ENCODE results near the gene CXCR2.
"Not testable (repeated sequence)": the region's sequence is repeated elsewhere in the genome, so short reads cannot be mapped to it uniquely, and the experiment has no call there.

The CXCR2 gene

DNA sequence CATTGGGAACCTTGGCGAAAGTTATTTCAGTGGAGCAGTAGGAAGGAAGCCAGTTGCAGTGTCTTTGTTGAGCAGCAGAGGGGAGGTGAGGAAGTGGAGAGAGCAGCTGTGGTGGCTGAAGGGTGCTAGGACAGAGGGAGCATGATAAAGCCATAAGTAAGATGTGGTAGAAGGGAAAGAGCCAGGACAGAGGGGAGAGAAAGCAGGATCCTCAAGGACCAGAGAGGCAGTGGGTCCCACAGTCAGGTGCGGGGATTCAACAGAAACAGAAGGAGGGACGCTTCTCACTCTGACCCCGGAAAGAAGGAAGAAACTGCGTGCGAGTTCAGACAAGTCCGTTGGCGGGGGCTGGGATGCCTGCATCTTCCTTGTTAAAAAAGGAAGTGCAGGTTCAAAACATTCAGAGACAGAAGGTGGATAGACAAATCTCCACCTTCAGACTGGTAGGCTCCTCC is at the start of gene CXCR2:
Gene CXCR2, plus strand, starts transcription at position 403 of the 455 bp plus-strand sequence. CDS start 8,774 bp downstream, outside the sequence.
- DNase-seq (ENCODE audit: low read depth in 2 of 2): no peak

DNA sequence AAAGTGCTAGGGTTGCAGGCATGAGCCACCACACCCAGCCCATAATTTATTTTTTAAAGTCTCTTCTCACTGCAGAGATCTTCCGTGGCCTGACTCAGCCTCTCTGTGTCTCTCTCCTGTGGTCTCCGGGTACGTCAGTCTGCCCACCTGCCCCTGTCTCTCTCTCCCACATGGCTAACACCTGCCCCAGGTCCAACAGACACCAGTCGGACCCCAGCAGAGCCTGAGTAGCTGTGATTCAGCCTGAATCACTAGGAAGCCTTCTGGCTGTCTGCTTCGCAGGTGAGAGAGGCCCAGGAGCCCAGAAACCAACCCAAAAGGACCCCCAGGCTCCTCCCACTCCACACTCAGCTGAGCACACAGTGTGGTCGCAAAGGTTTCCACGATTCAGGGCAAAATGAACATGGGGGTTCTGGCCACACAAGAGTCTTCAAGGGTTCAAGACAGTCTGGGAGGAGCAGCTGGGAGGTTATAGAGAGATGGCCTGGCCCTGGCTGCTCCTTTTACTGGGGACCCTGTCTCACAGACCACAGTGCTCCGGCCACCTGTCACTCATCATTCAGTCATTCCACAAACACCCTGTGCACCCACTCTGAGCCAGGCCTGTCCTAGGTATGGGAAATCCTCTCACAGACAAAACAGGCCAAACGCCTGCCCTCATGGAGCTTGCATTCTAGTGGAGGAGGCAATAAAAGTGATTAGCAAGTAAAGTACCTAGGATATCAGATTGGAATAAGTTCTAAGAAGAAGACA is 48.2 kb upstream of the CXCR2 start:
- no peak for DNase-seq (ENCODE audit: low read depth in 2 of 2)

DNA sequence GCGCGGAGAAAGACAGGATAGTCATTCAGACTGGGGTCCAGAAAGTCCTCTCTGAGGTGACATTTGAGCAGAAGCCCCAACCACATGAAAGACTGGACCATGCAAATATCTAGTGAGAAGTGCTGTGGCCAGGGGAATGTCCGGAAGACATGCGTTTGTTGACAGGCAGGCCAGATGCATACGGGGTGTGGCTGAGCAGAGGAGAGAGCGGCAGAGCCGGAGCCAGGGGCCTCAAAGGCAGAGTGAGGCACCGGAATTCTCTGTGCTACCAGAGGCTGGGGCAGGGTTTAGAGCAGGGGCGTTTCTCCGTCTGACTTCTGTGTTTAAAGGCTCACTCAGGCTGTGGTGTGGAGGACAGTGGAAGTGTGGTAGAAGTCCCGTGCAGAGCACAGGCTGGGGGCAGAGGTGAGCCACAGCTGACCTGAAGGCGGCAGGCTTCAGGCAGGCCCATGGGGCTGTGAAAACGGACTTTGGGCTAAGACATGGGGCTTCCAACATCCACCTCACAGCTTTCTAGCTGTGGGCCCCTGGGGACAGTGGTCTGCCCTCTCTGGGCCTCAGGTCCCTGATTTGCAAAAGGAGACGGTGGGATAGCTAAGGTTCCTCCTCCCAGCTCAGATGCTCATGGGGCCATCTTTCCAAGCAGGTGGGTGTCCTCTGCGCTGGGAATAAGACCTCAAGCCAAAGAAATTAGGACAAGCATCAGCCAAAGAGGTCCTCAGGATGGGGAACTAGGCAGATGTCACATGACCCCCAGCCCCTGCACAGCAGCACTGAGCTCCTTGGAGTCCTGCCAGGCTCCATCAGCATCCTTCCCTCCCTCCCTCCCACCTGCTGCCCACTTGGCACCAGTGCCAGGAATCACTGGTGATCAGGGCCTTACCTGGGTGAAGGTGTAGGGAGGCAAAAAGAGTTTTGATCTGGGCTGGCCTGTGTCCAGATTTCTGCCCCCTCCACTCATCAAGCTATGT is 45.6 kb upstream of the CXCR2 start:
- no peak for DNase-seq (ENCODE audit: low read depth in 2 of 2)

DNA sequence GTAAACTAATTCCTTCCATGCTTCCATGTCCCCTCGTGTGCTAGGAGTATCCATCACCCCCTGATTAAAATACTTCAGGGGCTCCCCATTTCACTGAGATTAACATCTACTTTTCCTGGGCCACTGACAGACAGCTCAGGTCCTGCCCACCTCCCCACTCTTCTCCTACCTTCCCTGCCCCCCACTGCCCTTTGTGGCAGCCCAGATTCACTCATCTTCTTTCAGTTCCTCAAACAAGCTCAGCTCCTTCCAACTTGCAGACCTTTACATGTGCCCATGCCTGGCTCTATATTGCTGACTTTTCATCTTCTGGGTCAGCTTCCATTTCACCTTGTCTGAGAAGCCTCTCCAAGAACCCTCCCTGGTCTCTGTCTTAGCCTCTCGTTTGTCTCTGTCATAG is 44.8 kb upstream of the CXCR2 start:
- no peak for DNase-seq (ENCODE audit: low read depth in 2 of 2)

DNA sequence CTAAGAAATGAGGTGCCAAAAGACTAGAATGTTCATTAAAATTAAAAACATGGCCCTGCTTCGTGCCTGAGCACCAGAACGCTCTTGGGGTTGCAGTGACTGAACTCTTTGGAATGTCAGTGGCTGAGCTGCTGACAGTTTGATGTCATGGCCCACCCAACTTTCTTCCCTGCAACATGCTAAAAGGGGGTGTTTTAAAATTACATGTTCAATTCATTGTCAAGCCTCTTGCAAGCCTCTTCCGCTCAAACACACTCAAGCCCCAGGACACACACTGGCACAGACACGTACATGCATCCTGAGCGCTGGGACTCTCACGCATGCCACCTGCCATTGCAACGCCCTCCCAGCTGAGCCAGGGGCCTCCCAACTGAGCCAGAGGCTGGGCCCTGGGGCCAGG is 44.1 kb upstream of the CXCR2 start:
- no peak for DNase-seq (ENCODE audit: low read depth in 2 of 2)

DNA sequence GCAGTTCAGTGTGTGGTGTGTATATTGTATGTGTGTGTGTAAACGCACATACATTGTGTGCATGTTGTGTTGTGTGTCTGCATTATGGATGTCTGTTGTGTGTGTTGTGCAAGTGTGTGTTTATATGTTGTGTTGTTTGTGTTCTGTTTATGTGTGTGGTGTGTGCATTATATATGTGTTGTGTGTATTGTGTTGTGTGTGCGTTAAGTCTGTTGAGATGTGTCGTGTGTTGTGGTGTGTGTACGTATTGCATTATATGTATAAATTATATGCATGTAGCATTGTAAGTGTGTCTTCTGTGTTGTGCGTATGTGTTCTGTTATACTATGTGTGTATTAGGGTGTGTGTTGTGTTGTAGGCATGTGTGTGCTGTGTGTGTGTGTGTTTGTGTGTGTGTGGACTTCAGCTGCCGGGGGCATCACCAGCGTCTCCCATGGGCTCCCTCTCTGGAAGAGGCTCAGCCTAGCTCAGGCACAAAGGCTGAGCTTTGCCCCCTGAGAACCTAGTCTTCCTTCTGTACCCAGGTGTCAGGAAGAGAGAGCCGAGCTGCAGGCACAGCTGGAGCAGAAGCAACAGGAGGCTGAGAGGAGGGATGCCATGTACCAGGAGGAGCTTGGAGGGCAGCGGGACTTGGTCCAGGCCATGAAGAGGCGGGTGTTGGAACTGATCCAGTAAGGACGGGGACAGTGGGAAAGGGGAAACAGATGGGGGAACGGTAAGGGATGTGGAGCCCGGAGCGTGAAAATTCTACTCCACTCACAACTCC is 43.1 kb upstream of the CXCR2 start:
- DNase-seq (ENCODE audit: low read depth in 2 of 2): no peak

DNA sequence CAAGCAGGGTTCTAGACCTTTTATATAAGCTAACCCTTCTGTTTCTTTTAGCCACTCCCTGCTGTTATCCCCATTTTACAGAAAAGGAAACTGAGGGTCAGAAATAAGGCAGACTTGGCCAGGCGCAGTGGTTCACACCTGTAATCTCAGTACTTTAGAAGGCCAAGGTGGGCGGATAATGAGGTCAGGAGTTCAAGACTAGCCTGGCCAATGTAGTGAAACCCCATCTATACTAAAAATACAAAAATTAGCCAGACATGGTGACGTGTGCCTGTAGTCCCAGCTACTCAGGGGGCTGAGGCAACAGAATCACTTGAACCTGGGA is 42.5 kb upstream of the CXCR2 start:
- DNase-seq (ENCODE audit: low read depth in 2 of 2): no peak

DNA sequence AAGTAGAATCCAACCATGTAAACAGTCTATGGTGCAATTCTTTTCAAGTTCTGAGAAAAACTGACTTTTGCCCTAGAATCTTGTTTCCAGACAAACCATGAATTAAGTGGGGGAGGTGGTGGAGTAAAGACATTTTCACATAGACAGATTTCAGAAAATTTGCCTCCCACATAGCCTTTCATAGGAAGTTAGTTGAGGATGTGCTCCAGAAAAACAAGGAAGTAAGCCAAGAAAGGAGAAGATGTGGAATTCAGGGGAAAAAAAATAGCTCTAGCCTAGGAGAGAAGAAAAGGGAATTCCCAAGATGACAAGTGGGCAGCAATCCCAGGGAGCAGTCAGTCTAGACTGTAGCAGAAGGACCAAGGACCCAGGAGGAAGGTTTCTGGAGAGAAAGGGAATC is 39.4 kb upstream of the CXCR2 start:
- no peak for DNase-seq (ENCODE audit: low read depth in 2 of 2)

DNA sequence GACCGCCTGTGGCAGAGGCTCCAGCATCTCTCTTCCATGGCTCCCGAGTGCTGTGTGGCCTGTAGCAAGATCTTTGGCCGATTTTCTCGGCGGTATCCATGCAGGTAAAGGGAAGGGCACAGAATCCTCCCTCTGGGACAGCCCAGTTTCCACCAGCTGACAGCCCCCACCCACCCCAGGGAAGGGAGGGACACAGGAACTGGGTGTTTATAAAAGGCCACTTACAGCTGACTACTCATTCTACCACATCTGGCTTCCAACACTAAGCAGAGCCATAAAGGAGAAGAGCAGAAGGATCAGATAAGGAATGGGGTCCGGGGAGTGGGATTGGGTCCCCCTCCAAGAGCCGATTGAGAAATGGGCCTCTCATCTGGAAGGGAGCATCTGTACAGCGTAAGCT is 36.6 kb upstream of the CXCR2 start:
- DNase-seq (ENCODE audit: low read depth in 2 of 2): no peak

DNA sequence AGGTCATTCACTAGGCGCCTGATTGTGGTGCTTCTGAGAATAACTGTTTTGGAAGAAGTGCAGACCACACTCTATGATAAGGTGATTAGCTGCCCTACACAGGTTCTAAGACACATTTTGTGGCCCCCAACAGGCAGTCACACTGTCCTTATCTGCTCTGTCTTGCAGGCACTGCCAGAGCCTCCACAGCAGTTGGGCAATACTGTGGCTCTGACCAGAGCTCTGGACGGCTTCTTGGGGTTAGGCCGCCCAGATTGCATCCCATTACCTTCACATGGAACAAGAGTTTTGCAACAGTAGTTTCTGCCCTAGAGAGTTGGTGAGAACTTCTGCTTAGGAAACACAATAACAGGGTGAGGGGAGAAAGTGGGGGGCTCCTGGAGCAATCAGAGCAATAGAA is 34.1 kb upstream of the CXCR2 start:
- DNase-seq (ENCODE audit: low read depth in 2 of 2): no peak

DNA sequence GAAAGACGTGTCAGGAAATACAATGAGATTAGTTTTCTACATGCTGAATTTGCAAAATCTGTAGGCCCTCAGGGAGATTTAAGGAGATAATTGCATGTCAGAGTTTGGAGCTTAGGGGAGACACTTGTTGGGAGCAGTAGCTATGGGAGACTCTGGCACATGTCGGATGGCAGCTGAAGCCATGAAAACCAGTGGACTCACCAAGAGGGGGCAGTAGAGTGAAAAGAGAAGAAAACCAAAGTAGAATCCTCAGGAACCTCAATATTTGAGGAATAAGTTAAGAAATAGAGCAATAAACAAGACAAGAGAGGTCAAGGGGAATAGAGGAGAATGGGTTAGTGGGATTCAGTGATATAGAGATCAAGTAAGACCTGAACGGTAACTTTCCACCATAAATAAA is 31.9 kb upstream of the CXCR2 start:
- DNase-seq (ENCODE audit: low read depth in 2 of 2): no peak

DNA sequence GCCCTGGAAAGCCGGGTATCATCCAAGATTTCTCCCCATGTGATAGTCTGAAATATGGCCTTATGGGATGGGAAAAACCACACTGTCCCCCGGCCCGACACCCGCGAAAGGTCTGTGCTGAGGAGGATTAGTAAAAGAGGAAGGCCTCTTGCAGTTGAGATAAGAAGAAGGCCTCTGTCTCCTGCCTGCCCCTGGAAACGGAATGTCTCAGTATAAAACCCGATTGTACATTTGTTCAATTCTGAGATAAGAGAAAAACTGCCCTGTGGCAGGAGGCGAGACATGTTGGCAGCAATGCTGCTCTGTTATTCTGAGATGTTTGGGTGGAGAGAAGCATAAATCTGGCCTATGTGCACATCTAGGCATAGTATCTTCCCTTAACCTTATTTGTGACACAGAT is 30.0 kb upstream of the CXCR2 start:
- no peak for DNase-seq (ENCODE audit: low read depth in 2 of 2)

DNA sequence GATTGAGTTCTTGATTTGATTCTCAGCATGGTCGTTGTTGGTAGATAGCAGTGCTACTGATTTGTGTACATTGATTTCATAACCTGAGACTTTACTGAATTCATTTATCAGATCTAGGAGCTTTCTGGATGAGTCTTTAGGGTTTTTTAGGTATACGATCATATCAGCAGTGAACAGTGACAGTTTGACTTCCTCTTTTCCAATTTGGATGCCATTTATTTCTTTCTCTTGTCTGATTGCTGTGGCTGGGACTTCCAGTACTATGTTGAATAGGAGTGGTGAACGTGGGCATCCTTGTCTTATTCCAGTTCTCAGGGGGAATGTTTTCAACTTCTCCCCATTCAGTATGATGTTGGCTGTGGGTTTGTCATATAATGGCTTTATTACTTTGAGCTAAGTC is 27.9 kb upstream of the CXCR2 start:
- no peak for DNase-seq (ENCODE audit: low read depth in 2 of 2)

DNA sequence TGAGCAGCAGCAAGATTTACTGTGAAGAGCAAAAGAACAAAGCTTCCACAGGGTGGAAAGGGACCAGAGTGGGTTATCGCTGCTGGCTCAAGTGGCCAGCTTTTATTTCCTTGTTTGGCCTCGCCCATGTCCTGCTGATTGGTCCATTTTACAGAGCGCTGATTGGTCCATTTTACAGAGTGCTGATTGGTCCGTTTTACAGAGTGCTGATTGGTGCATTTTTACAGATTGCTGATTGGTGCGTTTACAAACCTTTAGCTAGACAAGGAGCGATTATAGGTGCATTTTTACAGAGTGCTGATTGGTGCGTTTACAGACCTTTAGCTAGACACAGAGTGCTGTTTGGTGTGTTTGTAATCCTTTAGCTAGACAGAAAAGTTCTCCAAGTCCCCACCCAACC is 17.0 kb upstream of the CXCR2 start:
- not testable (repeated sequence) for DNase-seq (ENCODE audit: low read depth in 2 of 2)

DNA sequence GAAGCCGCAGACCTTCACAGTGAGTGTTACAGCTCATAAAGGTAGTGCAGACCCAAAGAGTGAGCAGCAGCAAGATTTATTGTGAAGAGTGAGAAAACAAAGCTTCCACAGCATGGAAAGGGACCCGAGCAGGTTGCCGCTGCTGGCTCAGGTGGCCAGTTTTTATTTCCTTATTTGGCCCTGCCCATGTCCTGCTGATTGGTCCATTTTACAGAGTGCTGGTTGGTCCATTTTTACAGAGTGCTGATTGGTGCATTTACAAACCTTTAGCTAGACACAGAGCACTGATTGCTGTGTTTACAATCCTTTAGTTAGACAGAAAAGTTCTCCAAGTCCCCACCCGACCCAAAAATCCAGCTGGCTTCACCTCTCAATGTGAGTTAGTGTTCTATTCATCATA is 4.0 kb upstream of the CXCR2 start:
- DNase-seq (ENCODE audit: low read depth in 2 of 2): not testable (repeated sequence)

DNA sequence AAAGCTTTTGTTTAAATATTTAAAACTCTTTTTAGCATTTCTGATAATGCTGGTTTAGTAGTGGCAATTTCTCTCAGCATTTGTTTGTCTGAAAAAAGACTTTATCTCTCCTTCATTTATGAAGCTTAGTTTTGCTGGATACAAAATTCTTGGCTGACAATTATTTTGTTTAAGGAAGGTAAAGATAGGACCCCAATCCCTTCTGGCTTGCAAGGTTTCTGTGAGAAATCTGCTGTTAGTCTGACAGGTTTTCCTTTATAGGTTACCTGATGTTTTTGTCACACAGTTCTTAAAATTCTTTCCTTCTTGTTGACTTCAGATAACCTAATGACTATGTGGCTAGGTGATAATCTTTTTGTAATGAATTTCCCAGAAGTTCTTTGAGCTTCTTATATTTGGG is 3.5 kb upstream of the CXCR2 start:
- not testable (repeated sequence) for DNase-seq (ENCODE audit: low read depth in 2 of 2)

DNA sequence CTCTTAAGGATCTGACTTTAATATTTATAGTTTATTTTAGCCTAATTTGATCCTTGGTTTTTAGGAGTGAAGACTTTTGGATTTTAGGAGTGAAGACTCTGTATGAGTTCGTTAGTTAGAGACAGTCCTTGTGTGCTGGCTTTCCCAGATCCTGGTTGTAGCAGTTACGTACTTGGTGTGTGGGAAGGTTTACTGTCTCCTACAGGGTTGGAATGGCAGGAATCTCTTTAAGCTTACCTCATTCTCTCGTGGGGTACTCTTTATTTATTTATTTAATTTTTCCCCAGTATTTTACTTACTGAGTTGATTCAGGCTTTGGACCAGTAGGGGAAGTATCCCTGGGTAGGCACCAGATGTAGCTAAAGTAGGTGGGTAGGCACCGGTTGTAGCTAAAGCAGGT is 1.8 kb upstream of the CXCR2 start:
- no peak for DNase-seq (ENCODE audit: low read depth in 2 of 2)

DNA sequence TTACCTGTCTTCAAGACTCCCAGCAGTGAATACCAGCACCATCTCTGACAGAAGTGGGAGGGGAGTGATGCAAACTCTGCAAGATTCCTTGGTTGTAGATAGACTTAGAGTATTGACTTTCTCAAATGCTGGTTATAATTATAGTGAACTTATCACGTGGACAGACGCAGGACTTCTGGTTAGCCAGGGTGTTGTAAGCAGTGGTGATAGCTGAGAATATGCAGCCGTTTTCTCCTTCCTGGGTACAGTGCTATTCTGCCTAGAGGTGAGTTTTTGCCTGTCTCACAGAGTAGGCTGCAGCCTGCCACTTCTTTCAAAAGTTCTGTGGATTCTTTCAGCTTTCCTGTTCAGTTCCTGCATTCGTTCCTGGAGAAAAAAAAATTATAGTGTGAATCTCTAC is 733 bp upstream of the CXCR2 start:
- DNase-seq (ENCODE audit: low read depth in 2 of 2): no peak

DNA sequence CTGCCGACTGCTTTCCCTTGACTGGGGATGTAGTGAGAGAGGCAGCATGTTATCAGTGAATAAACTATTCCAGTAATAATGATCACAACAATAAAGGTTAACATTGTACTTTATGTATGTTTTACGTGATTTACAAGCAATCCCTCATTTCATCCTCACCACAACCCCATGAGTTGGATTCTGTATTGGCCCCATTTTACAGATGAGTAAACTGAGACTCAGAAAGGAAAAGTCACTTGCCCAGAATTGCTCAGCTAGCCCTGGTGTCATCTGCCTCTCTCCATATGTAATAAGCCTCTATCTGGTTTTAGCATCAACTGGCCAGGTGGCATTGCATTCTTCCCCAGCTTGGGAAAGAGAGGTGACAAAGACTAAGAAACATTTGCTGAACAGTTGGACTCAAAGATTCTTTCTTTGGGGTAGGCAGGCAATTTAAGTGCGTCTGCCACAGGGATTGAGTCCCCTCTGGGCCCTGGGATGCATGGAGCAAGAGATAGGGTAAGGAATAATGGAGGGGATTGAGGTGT is 2.2 kb downstream of the CXCR2 start:
- no peak for DNase-seq (ENCODE audit: low read depth in 2 of 2)

DNA sequence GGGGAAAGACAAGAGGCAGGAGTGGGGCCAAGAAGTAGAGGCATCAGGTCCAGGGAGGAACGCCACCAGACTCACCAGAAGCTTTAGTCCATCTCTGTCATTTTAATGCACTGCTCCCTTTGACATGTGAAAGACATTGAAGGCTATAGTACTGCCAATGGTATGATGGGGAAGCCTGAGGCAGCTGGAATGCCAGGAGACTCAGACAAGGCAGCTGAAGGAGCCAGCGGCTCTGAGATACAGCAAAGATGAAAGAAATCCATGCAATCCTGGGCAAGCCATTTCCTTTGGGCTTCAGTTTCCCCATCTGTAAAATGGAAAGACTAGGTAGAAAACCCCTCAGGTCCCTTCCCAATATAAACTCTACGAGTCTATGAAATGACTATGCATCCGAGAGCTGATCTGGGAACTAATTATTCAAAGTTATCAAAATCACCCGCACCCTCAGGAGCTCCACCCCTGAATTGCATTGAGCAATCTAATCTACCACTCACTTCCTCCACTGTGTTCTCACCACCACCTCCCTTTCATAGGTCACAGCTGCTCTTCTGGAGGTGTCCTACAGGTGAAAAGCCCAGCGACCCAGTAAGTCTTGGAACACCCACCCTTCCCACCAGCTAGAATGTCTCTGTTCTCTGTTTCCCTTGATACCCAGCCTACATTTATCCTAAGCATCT is 3.1 kb downstream of the CXCR2 start:
- no peak for DNase-seq (ENCODE audit: low read depth in 2 of 2)

DNA sequence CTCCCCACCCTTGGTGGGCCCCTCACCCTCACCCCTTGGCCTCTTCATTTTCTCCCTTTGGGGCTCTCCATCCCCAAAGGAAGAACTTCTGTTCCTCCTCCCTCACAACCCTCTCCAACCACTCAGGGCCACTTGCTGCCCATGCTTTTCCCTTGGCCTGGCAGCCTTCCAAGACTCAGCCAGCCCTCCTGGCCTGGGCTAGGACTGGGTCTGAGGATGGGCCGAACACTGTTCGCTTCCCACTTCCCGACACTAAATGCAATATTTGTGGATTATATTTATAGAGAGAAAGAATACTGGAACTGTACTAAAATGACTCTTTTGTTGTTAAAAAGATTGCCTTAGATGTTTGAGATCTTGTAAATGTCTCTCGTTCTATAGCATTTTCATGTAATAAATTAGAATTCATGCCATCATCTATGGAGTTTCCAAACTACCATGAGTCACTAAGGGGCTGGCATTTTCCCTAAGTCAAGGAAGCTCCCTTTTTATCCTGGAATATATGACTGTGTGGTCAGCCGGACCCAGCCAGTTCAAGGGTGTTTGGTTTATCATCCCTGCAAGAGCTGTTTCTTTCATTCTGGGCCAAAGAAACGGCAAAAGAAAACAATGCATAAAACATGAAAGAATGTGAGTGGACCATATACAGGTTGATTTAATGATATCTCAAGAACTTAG is 3.8 kb downstream of the CXCR2 start:
- no peak for DNase-seq (ENCODE audit: low read depth in 2 of 2)

Measured in stimulated activated CD8-positive, alpha-beta memory T cell treated with anti-CD3 and anti-CD28 coated beads, Interleukin-7, amount 100 ng/mL, for 4 hours (primary cell).